Panc1 (cell line): Measurements from ENCODE around the gene SLC25A41.

ENCODE experiments used
- CTCF ChIP-seq: fragments of 450-650 bp; IDR thresholded peaks from 2 replicates; pipeline ENCODE4 v1.5.1; 2017; ENCODE audit warnings: mild to moderate bottlenecking
- POLR2AphosphoS5 ChIP-seq: IDR thresholded peaks from 2 replicates; pipeline ENCODE4 v1.6.1; 2012; ENCODE audit warnings: mild to moderate bottlenecking, low read depth, low read length, moderate library complexity
- REST ChIP-seq, 2 experiments: IDR thresholded peaks; 2 replicates each; pipeline ENCODE4 v1.6.1; 2011 to 2012; ENCODE audit warnings: low read depth in 2 of 2, control low read depth in 1 of 2, low read length in 1 of 2, mild to moderate bottlenecking in 1 of 2, moderate library complexity in 1 of 2; ENCODE audit not compliant: insufficient read depth in 1 of 2
- TCF7L2 ChIP-seq: IDR thresholded peaks from 2 replicates; pipeline ENCODE4 v1.6.1; 2011; ENCODE audit warnings: mild to moderate bottlenecking, low read depth, low read length, inconsistent platforms

- TF ChIP-seq CTCF, result no peak
- no peak for TF ChIP-seq TCF7L2
- no peak for TF ChIP-seq POLR2AphosphoS5
- TF ChIP-seq REST (IDR thresholded peaks at IDR 0.05; ENCODE audit: insufficient read depth in 1 of 2, low read depth in 2 of 2, low read length in 1 of 2), result no peak
Observed at GRCh38 chr19:6383188-6383587, 50.4 kb downstream of the SLC25A41 start.
